CD4-positive, alpha-beta T cell treated with Interleukin-15 for 4 hours (primary cell): ENCODE measurements around the gene PPP3CA.

ENCODE experiments used
- DNase-seq: peaks from one replicate; pipeline ENCODE4 v3.0.0-alpha.2; 2020; ENCODE audit warnings: low spot score

The PPP3CA gene

DNA sequence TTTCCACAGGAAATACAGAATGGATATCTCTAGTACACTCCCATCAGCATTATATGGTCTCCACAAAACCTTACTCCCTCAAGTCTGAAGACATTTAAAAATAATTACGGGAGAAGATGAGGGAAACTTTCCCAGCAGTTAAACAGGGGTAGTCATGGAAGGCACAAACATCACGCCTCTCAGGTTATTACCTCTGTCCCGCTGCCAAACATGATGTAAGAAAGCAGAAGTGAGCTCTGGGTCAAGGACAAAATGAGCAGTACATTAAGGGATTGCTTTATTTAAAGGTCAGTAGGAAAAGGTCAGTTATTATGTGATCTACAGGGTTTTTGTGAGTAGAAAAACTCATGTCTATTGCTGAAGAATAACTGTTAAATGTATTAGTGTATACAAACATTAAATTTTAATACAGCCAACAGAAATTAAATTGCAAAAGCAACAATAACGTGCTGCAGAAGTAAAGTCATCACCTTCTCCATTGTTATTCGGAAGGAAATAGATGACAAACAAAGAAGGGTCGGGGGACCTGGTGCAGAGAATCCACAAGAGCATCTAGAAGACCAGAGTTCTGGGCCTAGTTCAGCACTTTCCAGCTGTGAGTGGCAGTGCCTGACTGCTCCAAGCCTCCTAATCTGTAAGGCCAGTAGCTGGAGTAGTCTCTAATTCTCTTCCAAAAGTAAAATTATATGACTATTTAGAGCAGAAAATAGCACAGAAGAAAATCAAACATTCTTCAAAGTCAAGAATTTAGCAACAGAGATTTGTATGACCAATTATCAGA is 171.2 kb downstream of the PPP3CA start:
- DNase-seq = no peak

DNA sequence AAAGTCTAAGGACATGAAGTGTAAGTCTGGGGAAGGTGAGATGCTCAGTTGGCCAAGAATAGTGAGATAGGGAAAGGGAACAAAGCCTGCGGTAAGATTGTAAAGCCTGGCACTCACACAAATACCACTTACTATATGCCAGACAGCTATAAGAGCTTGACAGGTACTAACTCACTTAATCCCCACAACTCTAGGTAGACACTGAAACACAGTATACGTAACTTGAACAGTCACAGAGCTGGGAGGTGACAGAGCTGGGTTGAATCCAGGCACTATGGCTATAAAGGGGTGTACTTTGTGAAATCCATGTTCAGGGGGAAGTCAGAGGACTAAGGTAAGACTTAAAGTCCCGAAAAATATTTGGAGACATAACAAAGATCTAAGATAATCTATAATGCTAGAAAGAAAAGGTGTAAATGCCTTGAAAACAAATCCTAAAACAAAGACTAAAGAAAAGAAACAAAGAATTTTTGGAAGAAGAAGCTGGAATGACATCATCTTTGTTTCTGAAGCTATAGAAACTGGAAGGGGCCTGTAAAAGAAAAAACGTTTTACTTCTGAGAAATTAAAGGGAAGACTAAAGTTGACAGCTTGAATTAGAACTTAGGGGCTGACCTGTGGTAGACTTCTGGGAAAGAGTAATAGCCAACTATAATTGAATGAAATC is 172.5 kb downstream of the PPP3CA start:
- DNase-seq = no peak

DNA sequence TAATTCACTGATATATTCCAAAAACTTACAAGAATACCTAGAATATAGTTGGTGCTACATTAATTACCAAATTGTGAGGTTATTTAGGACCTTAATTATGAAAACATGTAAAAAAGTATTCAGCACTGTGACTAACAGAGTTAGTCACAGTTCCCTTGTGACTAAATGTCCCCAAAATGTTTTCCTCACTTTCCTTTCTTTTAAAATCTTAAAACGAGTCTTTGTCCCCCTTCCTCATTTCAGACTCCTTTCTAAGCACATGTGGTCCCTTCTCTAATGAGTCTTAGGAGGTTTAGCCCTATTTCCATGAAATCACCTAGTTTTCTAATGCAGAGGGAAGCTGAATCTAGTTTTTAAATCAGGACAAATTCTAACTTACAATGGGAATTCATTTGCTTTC is 175.0 kb downstream of the PPP3CA start:
- DNase-seq = no peak

GRCh38 chr4:101171747-101172146 is 175.6 kb downstream of the PPP3CA start:
- no peak for DNase-seq

DNA sequence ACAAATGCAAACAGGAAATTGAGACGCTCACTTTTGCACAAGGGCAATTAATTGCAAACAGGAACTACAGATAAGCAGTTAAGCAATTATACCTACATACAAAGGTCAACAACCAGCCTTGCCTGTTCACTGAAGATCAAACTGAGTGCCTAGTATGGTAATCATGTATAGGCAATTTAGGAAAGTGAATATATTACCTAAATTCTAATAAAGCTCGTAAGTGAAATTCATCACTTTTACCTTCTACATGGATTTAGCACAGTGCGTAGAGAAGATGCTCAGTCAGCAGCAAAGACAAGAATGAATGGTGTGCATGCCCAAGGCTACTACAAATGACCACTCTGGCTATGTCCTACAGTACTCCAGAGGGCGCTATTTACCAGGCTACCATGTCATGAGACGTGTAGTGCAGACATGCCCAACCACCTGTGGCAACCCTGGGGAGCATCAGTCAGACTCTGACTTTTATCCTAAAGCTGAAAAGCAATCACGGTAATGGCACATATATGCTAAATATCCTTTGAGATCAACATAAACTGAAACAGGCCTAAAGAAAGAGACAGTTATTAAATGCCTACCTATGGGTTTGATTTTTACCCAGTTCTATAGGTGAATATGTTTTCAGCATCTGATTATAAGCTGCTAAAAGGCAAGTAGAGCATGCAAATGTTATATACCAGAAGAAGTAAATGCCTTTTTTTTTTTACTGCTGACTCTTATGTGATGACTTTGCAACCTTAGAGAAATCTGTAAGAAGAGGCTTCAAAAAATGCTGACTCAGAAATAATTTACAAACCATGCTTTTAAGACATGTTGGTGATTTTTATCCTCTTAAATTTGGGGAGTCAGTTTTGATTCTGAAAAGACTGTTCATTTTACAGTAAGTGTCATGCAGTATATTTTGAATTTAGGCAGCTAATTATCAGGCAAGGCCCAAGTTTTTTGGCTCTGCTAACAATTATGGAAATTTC is 178.0 kb downstream of the PPP3CA start:
- DNase-seq = peak; percentile 65

DNA sequence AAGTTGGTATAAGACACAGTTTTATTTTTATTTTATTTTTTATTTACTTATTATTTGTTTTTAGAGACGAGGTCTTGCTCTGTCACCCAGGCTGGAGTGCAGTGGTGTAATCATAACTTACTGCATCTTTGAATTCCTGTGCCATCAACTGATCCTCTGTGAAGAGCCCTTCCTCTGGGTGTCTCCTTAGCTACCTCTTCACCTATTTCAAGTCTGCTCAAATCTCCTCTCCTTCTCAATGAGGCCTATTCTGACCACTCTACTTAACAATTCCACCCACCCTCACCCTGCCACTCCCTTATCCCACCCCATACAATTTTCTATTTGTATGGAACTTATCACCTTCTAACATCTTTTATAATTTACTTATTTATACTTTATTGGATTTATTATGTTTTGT is 183.4 kb downstream of the PPP3CA start:
- DNase-seq = no peak

DNA sequence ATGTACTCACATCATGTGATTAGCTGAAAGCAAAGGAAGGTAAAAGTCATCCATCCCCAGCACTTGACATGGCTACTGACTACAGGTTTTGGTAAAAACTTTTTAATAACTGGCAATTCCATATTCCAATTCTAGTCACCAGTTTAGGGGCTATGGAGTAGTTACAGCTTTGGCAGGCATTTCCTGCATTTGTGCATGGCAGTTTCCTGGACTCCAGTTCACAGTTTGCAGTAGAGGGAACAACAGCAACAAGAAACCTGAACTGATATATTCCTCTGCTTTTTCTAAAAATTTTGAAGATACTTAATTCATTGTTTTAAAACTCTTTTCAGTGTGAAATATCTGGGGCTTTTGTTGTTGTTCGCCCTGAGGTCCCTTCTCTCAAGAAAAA is 184.3 kb downstream of the PPP3CA start:
- no peak for DNase-seq

DNA sequence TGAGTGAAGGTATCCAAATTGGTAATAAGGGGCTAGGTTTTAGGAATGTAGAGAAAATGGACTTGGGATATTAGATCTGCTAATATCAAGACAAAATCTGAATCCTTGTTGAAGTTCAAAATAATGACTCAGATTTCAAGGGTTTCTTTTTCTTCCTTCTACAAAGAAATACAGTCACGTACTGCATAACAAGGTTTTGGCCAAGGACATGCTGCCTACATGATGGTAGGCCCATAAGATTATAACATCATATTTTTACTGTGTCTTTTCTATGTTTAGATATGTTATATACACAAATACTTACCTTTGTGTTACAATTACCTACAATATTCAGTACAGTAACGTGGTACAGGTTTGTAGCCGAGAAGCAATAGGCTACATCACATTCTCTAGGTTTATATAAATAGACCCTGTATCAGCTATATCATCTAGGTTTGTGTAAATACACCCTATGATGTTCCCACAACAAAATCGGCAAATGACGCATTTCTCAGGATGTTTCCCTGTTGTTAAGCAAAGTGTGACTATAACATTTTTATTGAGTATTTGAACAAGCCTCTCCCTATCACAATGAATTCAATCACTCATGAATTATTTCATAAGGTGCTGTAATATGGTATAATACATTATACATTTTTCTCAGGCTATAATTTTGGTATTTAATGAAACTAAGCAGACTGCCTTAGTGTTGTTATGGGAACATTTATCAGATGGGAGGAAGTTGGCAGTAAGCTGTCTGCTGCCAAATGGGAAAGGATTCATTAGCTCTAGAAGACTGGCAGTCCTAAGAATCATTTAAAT is 186.3 kb downstream of the PPP3CA start:
- no peak for DNase-seq

GRCh38 chr4:101158507-101158906 is 188.8 kb downstream of the PPP3CA start:
- no peak for DNase-seq

DNA sequence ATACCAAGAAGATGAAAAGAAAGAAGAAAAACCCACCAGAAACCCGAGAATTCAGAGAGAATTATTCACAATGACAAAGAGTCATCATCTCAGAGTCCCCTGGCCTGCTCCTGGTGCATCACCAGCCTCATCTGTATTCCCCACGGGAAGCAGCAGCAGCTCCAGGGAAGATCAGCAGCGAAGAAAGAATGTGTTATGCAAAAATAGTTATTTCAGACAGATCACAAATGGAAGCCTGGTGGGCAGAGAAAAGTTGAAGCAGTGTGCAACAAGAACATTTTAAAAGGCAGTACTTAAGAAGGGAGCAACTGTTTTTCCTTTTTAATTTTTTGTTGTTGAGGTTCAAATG is 189.2 kb downstream of the PPP3CA start:
- no peak for DNase-seq

GRCh38 chr4:101157415-101158133 is 189.8 kb downstream of the PPP3CA start:
- no peak for DNase-seq

- DNase-seq = no peak
Measured at GRCh38 chr4:101156619-101157310, 190.6 kb downstream of the PPP3CA start.

DNA sequence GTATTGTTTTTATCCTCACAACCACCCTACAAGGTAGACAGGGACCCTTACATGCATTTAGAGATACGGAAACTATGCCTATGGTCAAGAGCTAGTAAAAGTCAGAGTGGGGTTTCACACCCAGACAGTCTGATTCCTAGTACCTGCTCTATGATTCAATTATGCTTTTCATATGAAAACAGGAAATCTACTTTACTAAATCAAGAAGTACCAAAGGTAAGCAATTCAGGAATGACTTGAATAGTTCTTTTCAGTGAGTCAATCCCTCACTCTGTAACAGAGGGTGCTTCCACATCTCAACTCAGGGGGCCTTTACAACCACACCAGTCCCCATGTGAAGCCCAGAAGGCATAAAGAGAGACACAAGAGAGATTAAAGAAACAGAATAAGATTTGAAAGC is 191.4 kb downstream of the PPP3CA start:
- no peak for DNase-seq

DNA sequence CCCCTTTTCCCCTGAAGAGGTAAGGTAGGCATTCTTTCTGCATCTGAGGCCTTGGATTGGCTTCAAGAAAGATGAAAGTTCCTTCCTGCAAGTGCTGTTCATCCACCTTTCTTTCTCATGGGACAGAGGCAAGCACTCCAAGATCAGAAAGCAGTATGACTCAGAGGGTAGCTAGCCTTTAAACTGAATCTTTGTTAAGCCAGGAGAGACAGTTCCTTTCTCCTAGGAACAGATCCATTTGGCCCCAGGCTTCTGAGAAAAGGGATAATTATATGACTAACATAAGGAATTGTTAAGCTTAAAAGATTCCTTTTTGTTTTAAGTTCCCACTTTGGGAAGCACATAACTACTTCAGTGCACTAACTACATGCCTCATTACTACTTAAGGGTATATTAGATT is 192.0 kb downstream of the PPP3CA start:
- DNase-seq = no peak

DNA sequence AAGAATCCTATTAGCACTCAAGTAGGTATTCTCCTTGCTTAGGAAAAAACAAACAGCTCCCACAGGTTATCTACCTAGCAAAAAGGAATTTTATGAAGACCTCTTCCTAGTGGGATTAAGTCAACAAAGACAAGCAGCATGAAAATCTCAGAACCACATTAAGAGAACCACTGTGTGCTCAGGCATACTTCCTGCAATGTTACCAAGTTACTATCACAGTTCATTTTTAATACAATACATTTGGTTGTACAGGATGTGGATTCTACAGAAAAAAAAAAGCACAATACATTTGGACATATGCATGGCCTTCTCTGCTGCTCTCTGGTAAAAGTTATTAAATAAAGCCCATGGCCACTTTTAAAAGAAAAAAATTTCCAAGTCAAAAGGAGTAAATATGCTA is 193.7 kb downstream of the PPP3CA start:
- no peak for DNase-seq

DNA sequence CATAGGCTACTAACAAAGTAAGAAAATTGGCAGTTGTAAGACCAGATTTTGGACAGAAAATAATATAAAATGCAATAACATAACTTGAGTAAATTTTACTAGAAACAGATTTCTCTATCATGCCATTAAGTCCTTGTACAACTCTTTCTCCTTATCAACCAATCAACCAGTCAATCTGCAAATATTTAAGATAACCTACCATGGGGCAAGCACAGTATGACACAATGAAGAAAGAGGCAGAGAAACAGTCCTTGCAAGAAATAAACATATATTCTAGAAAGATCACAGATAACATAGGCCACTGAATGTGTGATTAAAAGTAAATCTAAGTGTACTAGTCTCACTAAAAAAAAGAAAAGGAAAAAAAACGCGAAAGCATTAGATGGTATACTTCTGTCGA is 194.8 kb downstream of the PPP3CA start:
- DNase-seq = no peak

DNA sequence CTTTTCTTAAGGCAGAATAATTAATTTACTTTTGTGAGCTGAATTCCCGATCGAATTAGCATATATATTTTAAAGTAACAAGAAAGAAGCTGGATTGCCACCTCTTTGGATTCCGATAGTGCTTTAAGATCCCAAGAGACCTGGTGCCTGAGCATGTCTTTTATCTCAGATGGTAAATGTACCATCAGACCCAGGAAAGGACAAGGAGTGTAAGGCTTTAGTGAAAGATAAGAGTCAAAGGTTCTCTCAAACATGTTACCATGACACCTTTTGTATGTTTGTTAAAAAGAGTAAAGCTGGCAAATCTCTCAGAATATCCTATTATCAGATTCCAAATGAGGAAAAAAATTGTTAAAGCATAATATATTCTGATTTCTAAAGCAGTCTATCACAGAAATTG is 198.8 kb downstream of the PPP3CA start:
- DNase-seq = no peak

GRCh38 chr4:101147283-101147682 is 200.0 kb downstream of the PPP3CA start:
- DNase-seq = no peak

GRCh38 chr4:101145021-101145420 is 202.3 kb downstream of the PPP3CA start:
- no peak for DNase-seq

GRCh38 chr4:101142259-101142658 is 205.1 kb downstream of the PPP3CA start:
- DNase-seq = no peak

- no peak for DNase-seq
Measured at GRCh38 chr4:101141855-101142254, 205.5 kb downstream of the PPP3CA start.
